NT2/D1 (cell line): ENCODE results near the gene APOBR.
"Not testable (repeated sequence)": the region's sequence is repeated elsewhere in the genome, so short reads cannot be mapped to it uniquely, and the experiment has no call there.

Experiments used
- DNase-seq: peaks from one replicate; pipeline ENCODE4 v3.0.0-alpha.2; 2011; ENCODE audit warnings: low read depth, low spot score
- H3K27me3 ChIP-seq: 2 replicates; pipeline ENCODE4 v1.6.0; 2011; ENCODE audit warnings: mild to moderate bottlenecking; ENCODE audit not compliant: insufficient read length, insufficient read depth
- H3K36me3 ChIP-seq: 2 replicates; pipeline ENCODE4 v1.6.1; 2011; ENCODE audit warnings: mild to moderate bottlenecking, low read length, mixed read lengths; ENCODE audit not compliant: insufficient read depth, insufficient read length
- H3K4me1 ChIP-seq: 2 replicates; pipeline ENCODE4 v1.5.1; 2011; ENCODE audit not compliant: insufficient read depth, insufficient read length
- H3K4me3 ChIP-seq: 2 replicates; pipeline ENCODE4 v1.5.1; 2011; ENCODE audit warnings: low read depth; ENCODE audit not compliant: insufficient read length
- H3K9ac ChIP-seq: 2 replicates; pipeline ENCODE4 v1.6.0; 2011; ENCODE audit warnings: low read depth; ENCODE audit not compliant: insufficient read length
- H3K9me3 ChIP-seq: 2 replicates; pipeline ENCODE4 v1.5.1; 2011; ENCODE audit warnings: mild to moderate bottlenecking, low read length; ENCODE audit not compliant: insufficient read depth
- SUZ12 ChIP-seq: IDR thresholded peaks from 2 replicates; pipeline ENCODE4 v1.6.1; 2011; ENCODE audit not compliant: insufficient read length, insufficient read depth; ENCODE audit errors: extremely low read depth
- YY1 ChIP-seq: IDR thresholded peaks from 2 replicates; pipeline ENCODE4 v1.6.1; 2011; ENCODE audit not compliant: insufficient read length, insufficient read depth
- ZNF274 ChIP-seq: IDR thresholded peaks from 2 replicates; pipeline ENCODE4 v1.6.1; 2011; ENCODE audit warnings: mild to moderate bottlenecking, low read depth, low read length

The APOBR gene

DNA sequence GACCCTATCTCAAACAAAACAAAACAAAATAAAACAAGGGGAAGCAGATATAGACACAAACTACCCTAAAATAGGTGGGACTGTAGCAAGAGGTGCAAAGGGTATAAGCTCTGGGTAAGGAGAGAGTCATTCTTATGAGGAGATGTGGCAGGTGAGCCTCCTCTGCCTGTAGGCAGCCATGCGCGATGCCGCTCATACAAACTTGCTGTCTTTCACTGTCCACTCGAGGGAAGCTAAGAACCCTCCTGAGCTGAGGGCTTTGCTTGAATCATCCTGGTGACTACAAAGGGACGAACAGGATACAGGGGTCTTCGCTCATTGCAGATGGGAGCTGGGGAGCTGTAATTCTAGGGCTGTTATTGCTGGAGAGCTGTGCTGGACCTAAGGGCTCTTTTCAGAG, 27.0 kb downstream of the APOBR start:
- H3K9ac ChIP-seq: no peak overlapping the region
- H3K4me1 ChIP-seq: no peaks in the 10 kb centered on the region
- no peaks in the 10 kb centered on the region for H3K27me3 ChIP-seq
- no peak for TF ChIP-seq YY1
- TF ChIP-seq SUZ12: no peak
- TF ChIP-seq ZNF274: no peak
- no peak overlapping the region for H3K4me3 ChIP-seq
- DNase-seq: no peak
- H3K36me3 ChIP-seq: no peaks in the 10 kb centered on the region
- H3K9me3 ChIP-seq: no peaks in the 10 kb centered on the region

DNA sequence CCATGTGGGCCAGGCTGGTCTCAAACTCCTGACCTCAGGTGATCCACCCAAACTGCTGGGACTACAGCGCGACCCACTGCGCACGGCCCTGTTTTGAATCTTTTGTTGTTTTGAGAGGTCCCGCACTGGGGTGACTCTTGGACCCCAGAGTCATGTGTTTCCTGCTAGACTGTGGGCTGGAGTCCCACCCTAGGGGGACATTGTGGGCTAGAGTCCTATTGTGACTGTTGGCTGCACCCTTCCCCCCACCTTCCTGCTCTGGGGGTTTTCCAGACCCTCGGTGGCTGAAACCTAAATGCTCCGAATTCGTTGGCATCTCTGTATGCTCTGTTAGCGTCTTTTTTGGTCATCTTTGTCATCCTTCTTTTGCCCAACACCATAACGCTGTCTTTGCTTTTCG, 28.3 kb downstream of the APOBR start:
- no peak for TF ChIP-seq SUZ12
- TF ChIP-seq YY1: no peak
- no peak for TF ChIP-seq ZNF274
- Histone ChIP-seq H3K9ac (no peak overlapping the region), H3K27me3 (no peaks in the 10 kb centered on the region), H3K4me3 (no peak overlapping the region), H3K36me3 (no peaks in the 10 kb centered on the region), H3K4me1 (no peaks in the 10 kb centered on the region), H3K9me3 (no peaks in the 10 kb centered on the region)
- no peak for DNase-seq

- Histone ChIP-seq H3K9me3 (no peaks in the 10 kb centered on the region), H3K36me3 (no peaks in the 10 kb centered on the region), H3K27me3 (no peaks in the 10 kb centered on the region), H3K4me3 (no peak overlapping the region), H3K4me1 (no peaks in the 10 kb centered on the region), H3K9ac (no peak overlapping the region)
- no peak for DNase-seq
- TF ChIP-seq YY1: no peak
- TF ChIP-seq ZNF274: no peak
- TF ChIP-seq SUZ12: no peak
These were observed 30.3 kb downstream of the APOBR start for GRCh38 chr16:28524681-28525171.

DNA sequence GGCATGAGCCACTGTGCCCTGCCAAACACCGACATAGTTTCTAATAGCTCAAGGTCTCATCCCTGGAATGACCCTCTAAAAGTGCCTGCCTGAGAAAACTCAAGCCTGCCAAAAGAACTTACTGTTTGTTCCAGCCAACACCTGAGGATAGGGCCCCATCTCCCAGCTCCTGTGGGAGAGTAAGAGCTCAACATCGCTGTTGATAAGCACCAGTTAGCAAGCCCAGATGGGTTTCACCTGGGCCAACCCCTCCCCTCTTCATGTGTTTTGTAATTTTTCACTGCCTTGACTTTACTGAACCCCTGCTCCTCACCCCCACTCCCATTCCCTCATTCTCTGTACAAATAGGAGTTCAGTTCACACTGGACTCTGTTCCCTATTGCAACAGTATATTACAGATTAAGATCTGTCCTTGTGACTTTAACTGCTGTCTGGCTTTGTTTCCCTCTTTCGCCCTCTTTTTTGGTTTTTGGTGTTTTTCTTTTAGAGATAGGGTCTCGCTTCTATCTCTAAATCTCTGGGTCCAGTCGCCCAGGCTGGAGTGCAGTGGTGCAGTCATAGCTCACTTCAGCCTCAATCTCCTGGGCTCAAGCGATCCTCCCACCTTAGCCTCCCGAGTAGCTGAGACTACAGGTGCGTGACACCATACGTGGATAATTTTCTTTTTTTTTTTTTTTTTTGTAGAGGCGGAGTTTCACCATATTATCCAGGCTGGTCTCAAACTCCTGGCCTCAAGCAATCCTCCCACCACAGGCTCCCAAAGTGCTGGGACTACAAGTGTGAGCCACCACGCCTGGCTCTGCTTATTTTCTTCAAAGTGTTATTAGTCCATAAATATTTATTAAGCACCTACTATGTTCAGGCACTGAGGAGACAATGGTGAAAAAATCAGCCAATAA, 32.0 kb downstream of the APOBR start:
- H3K4me3 ChIP-seq: no peak overlapping the region
- TF ChIP-seq SUZ12: no peak
- TF ChIP-seq YY1: no peak
- no peak for TF ChIP-seq ZNF274
- H3K27me3 ChIP-seq: no peaks in the 10 kb centered on the region
- H3K4me1 ChIP-seq: no peaks in the 10 kb centered on the region
- H3K9ac ChIP-seq: no peak overlapping the region
- H3K9me3 ChIP-seq: no peaks in the 10 kb centered on the region
- no peaks in the 10 kb centered on the region for H3K36me3 ChIP-seq
- no peak for DNase-seq

GRCh38 chr16:28527100-28527785, 32.8 kb downstream of the APOBR start:
- H3K4me1 ChIP-seq, H3K9ac ChIP-seq, H3K4me3 ChIP-seq, H3K36me3 ChIP-seq, H3K9me3 ChIP-seq, H3K27me3 ChIP-seq, DNase-seq: not testable (repeated sequence)

DNA sequence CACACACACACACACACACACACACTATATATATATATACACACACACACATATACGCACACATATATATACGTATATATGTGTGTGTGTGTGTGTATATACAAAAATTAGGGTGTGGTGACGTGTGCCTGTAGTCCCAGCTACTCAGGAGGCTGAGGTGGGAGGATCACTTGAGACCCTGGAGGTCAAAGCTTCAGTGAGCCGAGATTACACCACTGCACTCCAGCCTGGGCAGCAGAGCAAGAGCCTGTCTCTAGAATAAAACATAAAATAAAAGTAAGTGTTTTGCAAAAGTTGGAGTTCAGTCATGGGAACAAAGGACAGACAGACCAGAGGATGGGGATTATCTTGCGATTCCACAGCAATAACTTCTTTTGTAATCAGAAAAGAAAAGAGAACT, 33.5 kb downstream of the APOBR start:
- no peak overlapping the region for H3K4me3 ChIP-seq
- no peaks in the 10 kb centered on the region for H3K27me3 ChIP-seq
- no peak overlapping the region for H3K9ac ChIP-seq
- TF ChIP-seq ZNF274: no peak
- TF ChIP-seq SUZ12: no peak
- TF ChIP-seq YY1: no peak
- H3K36me3 ChIP-seq: no peaks in the 10 kb centered on the region
- no peaks in the 10 kb centered on the region for H3K4me1 ChIP-seq
- DNase-seq: no peak
- H3K9me3 ChIP-seq: no peaks in the 10 kb centered on the region

- DNase-seq: no peak
- TF ChIP-seq YY1: no peak
- TF ChIP-seq ZNF274: no peak
- no peak for TF ChIP-seq SUZ12
- H3K9ac ChIP-seq: no peak overlapping the region
- H3K9me3 ChIP-seq: no peaks in the 10 kb centered on the region
- no peak overlapping the region for H3K4me3 ChIP-seq
- no peaks in the 10 kb centered on the region for H3K27me3 ChIP-seq
- no peaks in the 10 kb centered on the region for H3K36me3 ChIP-seq
- H3K4me1 ChIP-seq: no peaks in the 10 kb centered on the region
These were observed 34.0 kb downstream of the APOBR start for GRCh38 chr16:28528463-28528867.
